Choroid plexus epithelial cell (primary cell): ENCODE results near the gene THOC6.

Source experiments
- DNase-seq: peaks from one replicate; pipeline ENCODE4 v3.0.0-alpha.2; 2010; ENCODE audit warnings: low read depth
- H3K4me3 ChIP-seq: 2 replicates; pipeline ENCODE4 v1.5.1; 2011; ENCODE audit warnings: low read depth, mild to moderate bottlenecking, control low read depth, low read length, moderate library complexity
- TF ChIP-seq, protein P1 (sequence below): conservative IDR thresholded peaks from 2 replicates; pipeline ENCODE4 v1.5.1; 2011; ENCODE audit warnings: low read depth, mild to moderate bottlenecking, control low read depth, inconsistent platforms, low read length, moderate library complexity

Gene THOC6

DNA sequence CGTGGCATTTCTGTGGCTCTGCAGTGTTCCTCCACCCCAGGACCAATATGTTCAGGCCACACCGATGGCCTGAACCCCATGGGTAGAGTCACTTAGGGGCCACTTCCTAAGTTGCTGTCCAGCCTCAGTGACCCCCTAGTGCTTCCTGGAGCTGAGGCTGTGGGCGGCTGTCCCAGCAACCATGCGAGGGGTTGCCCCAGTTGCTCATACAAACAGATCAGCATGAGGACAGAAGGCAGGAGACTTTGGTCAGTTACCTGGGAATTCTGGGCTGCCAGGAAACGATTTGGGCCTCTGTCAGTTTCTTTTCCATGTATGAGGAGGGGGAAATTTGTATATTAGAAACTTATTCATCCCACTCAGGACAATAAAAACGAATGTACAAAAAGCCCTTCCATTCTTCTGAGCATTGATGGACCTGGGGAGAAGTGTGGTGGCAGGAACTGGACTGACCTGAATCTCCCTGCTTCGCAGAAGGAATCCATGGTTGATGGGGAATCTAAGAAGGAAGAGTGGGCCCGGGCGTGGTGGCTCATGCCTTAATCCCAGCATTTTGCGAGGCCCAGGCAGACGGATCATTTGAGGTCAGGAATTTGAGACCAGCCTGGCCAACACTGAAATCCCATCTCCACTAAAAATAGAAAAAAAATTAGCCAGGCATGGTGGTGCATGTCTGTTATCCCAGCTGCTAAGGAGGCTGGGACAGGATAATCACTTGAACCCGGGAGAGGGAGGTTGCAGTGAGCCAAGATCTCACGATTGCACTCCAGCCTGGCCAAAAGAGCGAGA is 36.7 kb downstream of the THOC6 start:
- no peak overlapping the region for H3K4me3 ChIP-seq
- TF ChIP-seq, protein P1, sequence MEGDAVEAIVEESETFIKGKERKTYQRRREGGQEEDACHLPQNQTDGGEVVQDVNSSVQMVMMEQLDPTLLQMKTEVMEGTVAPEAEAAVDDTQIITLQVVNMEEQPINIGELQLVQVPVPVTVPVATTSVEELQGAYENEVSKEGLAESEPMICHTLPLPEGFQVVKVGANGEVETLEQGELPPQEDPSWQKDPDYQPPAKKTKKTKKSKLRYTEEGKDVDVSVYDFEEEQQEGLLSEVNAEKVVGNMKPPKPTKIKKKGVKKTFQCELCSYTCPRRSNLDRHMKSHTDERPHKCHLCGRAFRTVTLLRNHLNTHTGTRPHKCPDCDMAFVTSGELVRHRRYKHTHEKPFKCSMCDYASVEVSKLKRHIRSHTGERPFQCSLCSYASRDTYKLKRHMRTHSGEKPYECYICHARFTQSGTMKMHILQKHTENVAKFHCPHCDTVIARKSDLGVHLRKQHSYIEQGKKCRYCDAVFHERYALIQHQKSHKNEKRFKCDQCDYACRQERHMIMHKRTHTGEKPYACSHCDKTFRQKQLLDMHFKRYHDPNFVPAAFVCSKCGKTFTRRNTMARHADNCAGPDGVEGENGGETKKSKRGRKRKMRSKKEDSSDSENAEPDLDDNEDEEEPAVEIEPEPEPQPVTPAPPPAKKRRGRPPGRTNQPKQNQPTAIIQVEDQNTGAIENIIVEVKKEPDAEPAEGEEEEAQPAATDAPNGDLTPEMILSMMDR: no peak
- no peak for DNase-seq

DNA sequence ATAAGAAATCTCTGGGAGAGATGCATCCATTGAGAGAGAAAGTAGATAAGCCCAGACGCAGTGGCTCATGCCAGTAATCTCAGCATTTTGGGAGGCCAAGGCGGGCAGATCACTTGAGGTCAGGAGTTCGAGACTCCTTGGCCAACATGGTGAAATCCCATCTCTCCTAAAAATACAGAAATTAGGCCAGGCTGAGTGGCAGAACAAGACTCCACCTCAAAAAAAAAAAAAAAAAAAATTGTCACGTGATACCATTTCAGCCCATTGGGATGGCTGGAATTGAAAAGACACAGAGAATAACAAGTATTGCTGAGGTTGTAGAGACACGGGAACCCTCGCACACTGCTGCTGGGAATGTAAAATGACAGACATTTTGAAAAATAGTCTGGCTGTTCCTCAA is 38.7 kb downstream of the THOC6 start:
- H3K4me3 ChIP-seq: no peak overlapping the region
- TF ChIP-seq, protein P1: no peak
- no peak for DNase-seq

DNA sequence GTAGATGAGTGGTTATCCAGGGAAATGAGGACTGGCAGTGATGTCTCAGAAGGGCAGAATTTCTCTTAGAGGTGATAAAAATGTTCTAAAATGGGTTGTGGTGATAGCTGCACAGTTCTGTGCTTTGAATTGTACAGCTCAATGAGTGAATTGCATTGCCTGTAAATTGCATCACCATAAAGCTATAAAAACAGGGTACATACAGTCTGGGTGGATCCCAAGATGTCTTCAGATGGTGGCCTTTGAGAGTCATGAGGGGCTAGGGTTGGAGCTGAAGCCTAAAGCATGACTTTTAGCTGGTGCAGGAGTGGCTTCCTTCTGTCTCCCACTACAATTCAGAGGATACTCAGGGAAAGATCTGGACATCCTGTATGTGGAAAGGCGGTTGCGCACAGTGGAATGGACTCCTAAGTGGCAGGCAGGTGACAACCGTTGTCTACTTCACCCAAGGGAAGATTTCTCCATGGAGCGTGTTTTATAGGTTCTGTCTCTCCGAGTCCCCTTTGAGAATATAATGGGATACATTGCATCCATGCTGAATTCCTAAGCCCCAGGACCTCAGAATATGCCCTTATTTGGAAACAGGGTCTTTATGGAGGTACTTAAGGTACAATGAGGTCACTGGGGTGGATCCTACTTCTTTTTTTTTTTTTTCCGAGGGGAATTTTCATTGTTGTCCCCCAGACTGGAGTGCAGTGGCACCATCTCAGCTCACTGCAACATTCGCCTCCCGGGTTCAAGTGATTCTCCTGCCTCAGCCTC is 40.0 kb downstream of the THOC6 start:
- TF ChIP-seq, protein P1: no peak

DNA sequence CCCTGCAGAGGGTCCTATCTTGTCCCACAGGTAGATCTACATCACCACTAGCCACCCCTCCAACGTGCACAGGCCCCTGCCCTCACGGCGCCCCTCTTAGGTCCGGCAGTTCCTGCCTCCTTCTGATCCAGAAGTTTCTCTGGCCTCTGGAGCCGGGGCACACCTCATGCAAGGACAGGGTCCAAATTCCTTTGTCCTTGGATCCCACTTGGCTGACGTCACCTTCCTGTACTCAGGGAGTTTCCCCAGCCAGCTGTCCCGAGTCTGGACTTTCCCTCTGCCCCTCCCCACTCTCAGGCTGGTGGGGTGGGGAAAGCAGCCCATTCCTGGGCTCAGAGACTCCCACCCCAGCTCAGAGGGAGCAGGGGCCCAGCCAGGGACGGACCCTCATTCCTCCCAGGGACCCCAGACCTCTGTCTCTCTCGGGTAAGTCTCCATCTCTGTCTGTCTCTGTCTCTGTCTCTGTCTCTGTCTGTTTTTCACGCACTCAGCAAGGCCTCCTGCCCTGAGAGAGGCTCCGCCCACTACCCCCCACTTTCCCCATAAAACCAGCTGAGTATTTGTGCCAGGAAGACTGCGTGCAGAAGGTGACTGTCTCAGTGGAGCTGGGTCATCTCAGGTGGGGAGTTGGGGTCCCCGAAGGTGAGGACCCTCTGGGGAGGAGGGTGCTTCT is 41.4 kb downstream of the THOC6 start, which contains the start of gene IL32:
IL32 (plus strand) TSS at position 572 of the 673 bp plus-strand sequence. CDS start 172 bp downstream, outside the sequence.
- TF ChIP-seq, protein P1: no peak
- peak; percentile 86 for DNase-seq
- peak within 1 kb of the TSS; percentile 22 for H3K4me3 ChIP-seq

More for the DNA sequence above, 40.0 kb downstream of the THOC6 start:
- H3K4me3 ChIP-seq: no peak overlapping the region
- DNase-seq: no peak

DNA sequence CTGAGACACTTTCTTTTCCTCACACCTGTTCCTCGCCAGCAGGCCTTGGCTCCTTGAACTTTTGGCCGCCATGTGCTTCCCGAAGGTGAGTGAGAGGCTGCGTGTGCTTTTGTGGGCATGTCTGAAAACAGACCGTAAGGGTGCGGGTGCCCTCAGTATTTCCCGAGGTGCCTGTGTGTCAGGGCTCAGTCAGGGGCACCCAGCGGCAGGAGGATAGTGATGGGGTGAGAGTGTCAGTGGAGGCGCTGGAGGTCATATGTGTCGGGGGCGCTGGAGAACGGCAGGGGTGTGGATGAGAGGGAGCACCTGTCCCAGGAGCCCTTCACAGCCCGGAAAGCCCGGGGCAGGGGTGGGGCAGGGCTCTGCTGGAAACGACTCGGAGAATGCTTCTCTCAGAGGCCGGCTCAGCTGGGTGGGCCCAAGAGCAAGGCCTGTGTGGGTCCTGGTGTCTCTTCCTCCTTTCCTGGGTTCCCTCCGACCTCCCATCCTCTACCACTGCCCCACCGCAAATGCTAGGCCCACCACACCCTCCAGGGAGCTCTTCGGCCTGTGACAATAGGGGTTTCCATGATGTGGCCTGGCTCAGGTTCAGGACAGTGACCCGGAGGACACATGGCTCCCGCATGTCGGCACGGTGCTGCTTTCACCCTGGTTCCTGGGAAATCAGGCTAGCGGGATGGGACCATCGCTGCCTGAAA is 42.1 kb downstream of the THOC6 start:
- H3K4me3 ChIP-seq: no peak overlapping the region
- DNase-seq: no peak
- TF ChIP-seq, protein P1: no peak

DNA sequence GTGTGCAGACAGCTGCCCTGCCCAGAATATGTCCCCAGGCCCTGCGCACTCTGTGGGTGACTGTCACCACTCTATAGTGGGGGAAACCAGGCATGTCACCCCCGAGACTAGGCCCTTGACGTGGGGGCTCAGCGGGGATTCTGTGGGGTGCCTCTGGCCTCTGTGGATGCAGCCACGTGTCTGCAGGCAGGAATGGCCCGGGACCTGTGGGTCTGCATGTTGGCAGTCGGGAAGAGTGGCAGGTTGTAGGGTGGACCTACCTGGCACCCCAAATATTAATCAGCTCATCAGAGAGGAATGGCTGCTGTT is 42.6 kb downstream of the THOC6 start:
- TF ChIP-seq, protein P1: no peak
- H3K4me3 ChIP-seq: no peak overlapping the region
- no peak for DNase-seq
